Measurements from ENCODE around the gene BDP1.
"Not testable (repeated sequence)": the region's sequence is repeated elsewhere in the genome, so short reads cannot be mapped to it uniquely, and the experiment has no call there.

BDP1 gene

DNA sequence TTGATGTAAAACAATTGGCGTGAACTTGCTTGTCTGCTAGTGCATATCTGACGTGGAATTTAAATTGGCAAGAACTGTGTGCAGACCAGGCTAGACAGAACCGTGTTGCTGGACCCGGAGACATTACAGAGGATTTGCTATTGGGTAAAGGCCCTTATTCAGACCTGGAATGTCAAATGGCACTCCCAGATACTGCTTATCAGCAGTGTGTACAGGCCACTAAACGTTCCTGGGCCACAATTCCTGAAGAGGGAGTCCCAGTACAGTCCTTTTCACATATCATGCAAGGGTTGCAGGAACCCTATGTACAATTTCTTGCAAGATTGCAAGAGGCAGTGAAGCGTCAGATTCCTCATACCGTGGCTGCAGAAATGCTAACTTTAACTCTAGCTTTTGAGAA lies 118.1 kb downstream of the BDP1 start:
- TF ChIP-seq, protein P1, sequence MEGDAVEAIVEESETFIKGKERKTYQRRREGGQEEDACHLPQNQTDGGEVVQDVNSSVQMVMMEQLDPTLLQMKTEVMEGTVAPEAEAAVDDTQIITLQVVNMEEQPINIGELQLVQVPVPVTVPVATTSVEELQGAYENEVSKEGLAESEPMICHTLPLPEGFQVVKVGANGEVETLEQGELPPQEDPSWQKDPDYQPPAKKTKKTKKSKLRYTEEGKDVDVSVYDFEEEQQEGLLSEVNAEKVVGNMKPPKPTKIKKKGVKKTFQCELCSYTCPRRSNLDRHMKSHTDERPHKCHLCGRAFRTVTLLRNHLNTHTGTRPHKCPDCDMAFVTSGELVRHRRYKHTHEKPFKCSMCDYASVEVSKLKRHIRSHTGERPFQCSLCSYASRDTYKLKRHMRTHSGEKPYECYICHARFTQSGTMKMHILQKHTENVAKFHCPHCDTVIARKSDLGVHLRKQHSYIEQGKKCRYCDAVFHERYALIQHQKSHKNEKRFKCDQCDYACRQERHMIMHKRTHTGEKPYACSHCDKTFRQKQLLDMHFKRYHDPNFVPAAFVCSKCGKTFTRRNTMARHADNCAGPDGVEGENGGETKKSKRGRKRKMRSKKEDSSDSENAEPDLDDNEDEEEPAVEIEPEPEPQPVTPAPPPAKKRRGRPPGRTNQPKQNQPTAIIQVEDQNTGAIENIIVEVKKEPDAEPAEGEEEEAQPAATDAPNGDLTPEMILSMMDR (IDR thresholded peaks at IDR 0.05; ENCODE audit: low read depth, low read length) = no peak
- DNase-seq (ENCODE audit: low read depth, low spot score) = no peak
- in situ Hi-C loops (cut with HindIII; ENCODE audit: low sequenced_read_pairs) = no loop called here
- H3K4me3 ChIP-seq (ENCODE audit: low read depth, low read length) = no peak overlapping the region

DNA sequence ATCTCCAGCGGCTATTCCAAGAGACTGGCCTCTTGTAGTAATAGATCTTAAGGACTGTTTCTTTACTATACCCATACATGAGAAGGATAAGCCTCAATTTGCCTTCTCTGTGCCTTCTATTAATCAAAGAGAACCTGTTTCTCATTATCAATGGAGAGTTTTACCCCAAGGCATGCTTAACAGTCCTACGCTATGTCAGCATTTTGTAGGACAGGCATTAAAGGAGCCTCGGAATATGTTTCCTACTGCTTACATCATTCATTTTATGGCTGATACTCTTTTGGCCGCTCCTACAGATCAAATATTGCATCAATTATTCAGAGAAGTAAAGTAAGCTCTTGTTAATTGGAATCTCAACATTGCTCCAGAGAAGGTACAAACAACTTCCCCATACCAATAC lies 120.1 kb downstream of the BDP1 start:
- DNase-seq (ENCODE audit: low read depth, low spot score); H3K4me3 ChIP-seq (ENCODE audit: low read depth, low read length); in situ Hi-C loops (cut with HindIII; ENCODE audit: low sequenced_read_pairs): not testable (repeated sequence)

DNA sequence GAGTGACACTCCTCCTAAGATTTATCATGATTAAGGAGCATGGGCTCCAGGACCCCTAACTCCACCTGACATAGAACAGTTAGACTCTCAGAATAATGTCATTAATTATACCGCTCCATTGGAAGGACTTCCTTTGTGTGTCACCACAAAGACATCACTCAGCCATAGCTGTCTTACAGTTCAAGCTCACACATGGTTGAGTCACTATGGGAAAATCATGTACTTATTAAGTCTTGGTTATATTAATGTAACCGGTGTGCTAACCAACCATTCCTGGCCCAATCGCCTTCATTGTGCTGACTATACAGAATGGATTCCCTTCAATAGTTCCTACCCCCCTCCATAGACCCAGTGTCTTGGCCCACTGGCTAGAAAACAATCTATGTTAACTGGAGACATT lies 120.8 kb downstream of the BDP1 start:
- in situ Hi-C loops (cut with HindIII; ENCODE audit: low sequenced_read_pairs) = no loop called here
- DNase-seq (ENCODE audit: low read depth, low spot score) = no peak
- no peak overlapping the region for H3K4me3 ChIP-seq (ENCODE audit: low read depth, low read length)
- TF ChIP-seq, protein P1 (IDR thresholded peaks at IDR 0.05; ENCODE audit: low read depth, low read length) = no peak

DNA sequence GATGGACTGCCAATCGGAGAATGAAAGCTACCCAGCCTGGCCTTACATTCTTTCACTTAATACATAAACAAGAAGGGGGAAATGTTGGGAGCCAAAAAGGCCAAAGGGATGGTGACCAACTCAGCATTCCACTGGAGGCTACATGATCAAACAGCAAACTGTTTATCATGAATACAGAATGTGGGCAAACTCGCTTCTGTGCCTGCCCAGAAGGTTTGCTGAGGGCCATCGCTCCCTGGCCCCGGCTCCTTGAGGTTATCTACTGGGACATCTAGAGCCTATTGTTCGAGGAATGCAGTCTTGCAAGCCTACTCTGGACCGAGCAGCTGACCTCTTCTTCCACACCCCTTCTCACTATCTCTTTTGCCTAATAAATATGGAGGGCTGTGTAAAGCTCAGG lies 122.4 kb downstream of the BDP1 start:
- in situ Hi-C loops (cut with HindIII; ENCODE audit: low sequenced_read_pairs); DNase-seq (ENCODE audit: low read depth, low spot score); H3K4me3 ChIP-seq (ENCODE audit: low read depth, low read length): not testable (repeated sequence)

DNA sequence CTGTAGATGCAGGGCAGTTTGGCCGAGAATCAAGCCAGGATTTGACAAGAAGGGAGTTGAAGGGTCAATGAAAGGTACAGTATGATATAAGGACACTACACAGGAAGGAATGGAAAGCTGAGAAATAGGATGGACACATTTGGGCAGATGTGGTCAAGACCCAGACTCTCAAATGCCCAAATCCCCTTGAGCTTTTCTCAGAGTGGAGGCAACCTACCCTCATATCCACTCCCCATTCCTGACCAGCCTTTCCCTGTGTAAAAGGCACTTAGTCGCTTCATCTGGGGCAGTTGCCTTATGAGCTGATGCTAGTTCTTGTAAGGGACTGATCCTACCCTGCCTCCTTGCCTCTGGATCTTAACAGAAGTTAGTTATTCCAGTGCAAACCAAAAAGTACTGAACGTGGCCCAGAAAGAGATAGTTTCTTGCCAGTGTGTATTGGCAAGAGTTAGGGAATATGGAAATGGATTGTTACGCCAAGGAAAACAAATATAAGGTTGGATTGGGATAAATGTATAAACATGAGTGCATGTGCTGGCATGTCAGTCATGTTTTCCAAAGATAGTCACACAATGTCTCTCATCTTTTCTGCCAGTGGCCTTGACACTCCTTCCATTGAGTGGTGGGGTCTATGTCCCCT lies 127.6 kb downstream of the BDP1 start:
- DNase-seq (ENCODE audit: low read depth, low spot score) = no peak
- TF ChIP-seq, protein P1 (IDR thresholded peaks at IDR 0.05; ENCODE audit: low read depth, low read length) = no peak
- H3K4me3 ChIP-seq (ENCODE audit: low read depth, low read length) = no peak overlapping the region
- in situ Hi-C loops (cut with HindIII; ENCODE audit: low sequenced_read_pairs) = no loop called here

DNA sequence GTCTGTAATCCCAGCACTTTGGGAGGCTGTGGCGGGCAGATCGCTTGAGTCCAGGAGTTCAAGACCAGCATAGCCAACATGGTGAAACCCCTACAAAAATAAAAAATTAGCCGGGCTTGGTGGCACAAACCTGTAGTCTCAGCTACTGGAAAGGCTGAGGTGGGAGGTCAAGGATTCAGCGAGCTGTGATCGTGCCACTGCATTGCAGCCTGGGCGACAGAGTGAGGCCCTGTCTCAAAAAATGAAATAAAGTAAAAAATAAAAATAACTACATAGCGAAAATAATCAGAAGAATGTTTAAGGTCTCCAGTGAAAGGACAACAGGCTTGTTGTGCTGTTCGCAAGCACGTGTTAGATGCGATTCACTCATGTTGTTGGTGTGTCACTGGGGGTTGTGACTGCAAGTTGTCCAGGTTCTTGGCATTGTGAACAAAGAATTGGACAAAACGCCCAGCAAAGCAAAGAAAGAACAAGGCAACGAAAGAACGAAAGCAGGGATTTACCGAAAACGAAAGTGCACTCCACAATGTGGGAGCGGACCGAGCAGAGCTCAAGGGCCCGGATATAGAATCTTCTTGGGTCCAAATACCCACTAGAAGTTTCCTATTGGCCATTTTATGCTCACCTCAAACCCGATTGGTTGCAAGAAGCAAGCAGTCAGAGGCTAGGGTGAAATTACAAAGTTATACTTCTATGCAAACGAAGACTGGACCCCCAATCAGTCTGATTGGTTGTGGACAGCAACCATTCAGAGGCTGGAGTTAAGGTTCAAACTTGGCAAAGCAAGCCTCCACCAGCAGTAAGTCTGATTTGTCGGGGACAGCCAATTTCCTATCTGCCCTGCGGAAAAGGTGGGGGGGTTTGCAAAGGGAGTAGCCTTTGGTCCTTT lies 130.8 kb downstream of the BDP1 start:
- in situ Hi-C loops (cut with HindIII; ENCODE audit: low sequenced_read_pairs) = no loop called here
- H3K4me3 ChIP-seq (ENCODE audit: low read depth, low read length) = peak overlapping the region; percentile 77
- TF ChIP-seq, protein P1 (IDR thresholded peaks at IDR 0.05; ENCODE audit: low read depth, low read length) = no peak
- DNase-seq (ENCODE audit: low read depth, low spot score) = no peak

DNA sequence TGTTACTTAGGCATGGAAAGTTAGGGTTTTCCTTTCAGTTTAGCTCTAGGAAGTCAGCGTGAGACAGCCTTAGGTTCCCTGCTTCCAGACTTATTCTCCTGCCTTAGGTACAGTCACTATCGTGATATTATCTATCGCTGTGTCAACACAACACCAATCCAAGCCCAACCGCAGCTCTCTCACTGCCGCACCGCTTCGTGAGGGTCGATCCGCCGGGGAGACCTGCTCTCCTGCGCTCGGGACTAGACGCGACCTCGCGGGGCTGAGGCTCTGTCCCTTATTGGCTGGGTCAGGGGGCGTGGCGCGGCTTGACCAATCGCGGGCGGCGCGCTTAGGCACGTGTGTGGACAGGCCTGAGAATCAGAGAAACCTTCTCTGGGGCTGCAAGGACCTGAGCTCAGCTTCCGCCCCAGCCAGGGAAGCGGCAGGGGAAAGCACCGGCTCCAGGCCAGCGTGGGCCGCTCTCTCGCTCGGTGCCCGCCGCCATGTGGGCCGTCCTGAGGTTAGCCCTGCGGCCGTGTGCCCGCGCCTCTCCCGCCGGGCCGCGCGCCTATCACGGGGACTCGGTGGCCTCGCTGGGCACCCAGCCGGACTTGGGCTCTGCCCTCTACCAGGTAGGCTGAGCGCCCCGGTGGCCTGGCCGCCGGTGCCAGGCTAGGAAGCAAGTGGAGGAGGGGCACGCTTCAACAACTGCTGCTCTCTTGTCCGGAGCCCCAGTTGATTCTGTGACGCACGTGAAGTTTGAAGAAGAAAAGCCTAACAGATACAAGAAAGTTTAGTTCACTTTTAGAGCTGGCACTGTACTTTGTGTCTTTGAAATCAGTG lies 131.7 kb downstream of the BDP1 start, which contains the start of gene MCCC2:
Gene MCCC2, plus strand, starts transcription at position 400 of the 825 bp plus-strand sequence. Its CDS starts 86 bp downstream, at position 486.
- DNase-seq (ENCODE audit: low read depth, low spot score) = peak; percentile 96
- peak within 1 kb of the TSS; percentile 77 for H3K4me3 ChIP-seq (ENCODE audit: low read depth, low read length)
- TF ChIP-seq, protein P1 (IDR thresholded peaks at IDR 0.05; ENCODE audit: low read depth, low read length) = no peak
- in situ Hi-C loops (cut with HindIII; ENCODE audit: low sequenced_read_pairs) = no loop called here

Data from astrocyte of the spinal cord (primary cell).